HK-2 (cell line): ENCODE data around the gene SPANXC.
"Not testable (repeated sequence)": the region's sequence is repeated elsewhere in the genome, so short reads cannot be mapped to it uniquely, and the experiment has no call there.

Experiments
- DNase-seq: peaks from one replicate; pipeline ENCODE4 v3.0.0-alpha.2; 2018; ENCODE audit not compliant: unreplicated experiment

Gene SPANXC, protein sequence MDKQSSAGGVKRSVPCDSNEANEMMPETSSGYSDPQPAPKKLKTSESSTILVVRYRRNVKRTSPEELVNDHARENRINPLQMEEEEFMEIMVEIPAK

DNA sequence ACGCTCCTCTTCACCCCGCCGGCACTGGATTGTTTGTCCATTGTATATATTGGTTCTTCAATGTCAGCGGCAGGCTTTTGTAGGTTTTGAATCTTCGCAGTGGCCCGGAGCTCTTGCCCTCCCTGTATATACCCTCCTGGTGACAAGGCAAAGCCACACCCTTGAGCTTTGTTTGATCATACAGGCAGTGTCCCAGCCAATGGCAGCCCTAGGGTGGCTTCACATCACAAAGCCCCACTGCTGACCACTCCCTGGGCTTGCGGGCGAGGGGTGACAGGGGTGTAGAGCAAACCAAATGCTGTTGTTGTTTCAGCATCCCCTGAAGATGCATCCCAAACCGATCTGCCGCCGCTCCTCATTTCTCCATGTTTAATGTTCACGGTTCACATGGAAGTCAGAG lies at the start of gene SPANXC:
Gene SPANXC (minus strand): TSS at position 101 of the 400 bp plus-strand sequence. CDS start 60 bp downstream, at position 41.
- not testable (repeated sequence) for DNase-seq

DNA sequence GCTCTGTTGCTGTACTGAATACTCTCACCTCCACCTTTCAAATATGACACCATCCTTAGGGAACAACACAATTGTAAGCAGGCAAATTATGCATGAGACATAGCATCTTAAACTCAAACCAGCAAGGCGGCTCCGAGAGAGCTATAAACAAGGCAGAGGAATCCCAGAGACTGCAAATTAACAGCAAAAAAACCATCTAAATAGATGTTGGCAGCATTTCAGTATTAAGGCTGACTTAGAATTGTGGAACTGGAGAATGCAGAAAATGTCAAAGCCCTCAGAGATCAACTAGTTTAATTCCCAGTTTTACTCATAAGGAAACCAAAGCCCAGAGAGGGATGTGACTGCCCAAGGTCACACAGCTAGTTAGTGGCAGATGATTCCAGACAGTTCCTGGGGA lies 37.2 kb upstream of the SPANXC start:
- no peak for DNase-seq

DNA sequence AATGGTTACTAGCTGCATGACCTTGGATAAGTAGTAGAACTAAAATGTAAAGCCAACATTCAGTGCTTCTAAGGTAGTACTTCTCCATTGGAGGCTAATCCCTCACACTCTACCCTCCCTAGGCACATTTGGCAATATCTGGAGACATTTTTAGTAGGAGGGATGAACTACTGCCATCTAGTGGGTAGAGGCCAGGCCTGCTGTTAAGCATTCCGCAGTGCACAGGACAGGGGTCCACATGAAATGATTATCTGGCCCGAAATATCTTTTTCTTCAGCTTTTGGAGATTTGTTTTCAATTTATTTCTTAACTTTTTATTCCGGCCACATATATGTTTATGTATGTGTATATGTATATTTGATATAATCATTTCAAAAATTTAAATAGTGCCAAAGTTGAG lies 36.0 kb upstream of the SPANXC start:
- DNase-seq = peak; percentile 2

DNA sequence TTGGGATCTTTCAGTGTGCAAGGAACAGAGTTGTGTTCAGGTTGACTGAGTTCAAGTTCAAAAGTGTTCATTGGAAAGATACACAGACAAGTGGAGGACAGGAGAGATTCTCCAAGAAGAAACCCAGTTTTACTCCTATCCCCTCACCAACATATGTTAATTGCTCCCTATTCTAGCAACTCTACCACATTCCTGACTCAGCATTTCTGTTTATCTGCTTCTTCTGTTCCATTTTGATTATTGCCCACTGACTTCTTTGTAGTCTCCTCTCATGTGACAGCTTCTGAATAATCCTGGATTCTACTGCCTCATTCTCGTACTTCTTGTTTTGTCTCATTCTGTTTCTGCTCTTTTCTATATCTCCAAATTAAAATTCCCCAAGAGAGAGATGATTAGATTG lies 15.8 kb upstream of the SPANXC start:
- DNase-seq = no peak

DNA sequence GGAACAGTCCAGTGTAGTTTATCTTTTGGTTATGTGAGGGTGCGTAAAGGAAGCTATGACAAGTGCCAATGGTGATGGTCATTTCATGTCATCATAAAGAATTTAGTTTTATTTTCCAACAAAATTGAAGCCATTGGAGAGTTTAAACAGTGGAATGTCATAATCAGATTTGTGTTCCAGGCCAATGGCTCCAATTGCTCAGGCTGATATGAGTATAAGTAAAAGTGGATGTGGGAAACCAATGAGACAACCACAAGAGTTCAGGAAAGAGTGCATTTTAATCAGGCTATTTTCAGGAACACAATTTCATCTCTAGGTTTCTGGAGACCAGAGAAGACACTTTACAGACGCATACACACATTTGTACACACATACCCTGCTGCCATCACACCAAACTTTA lies 20.7 kb downstream of the SPANXC start:
- DNase-seq = no peak

DNA sequence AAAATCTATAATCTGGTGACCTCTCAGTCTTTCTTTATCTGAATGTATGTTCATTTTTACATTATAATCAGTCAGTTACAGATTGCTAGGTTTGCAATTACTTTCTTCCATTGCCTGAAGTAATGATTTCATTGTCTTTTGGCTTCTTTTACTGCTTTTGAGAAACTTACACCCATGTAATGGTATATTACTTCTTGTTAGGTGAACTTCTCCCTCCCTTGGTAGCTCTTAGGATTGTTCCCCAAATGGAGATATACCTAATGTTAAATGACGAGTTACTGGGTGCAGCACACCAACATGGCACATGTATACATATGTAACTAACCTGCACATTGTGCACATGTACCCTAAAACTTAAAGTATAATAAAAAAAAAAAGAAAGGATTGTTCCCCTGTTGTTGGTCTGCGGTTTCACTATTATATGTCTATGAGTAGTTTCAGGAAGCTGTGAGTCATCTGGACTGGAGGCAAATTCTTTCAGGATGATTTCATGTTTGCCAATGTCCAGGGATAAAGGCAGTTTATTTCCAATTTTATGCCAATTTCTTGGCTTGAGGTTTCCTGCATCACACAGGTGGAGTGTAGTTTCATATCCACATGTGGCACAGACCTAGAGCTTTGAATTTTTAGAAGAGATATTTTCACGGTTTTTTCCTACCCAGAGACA lies 21.8 kb downstream of the SPANXC start:
- no peak for DNase-seq

DNA sequence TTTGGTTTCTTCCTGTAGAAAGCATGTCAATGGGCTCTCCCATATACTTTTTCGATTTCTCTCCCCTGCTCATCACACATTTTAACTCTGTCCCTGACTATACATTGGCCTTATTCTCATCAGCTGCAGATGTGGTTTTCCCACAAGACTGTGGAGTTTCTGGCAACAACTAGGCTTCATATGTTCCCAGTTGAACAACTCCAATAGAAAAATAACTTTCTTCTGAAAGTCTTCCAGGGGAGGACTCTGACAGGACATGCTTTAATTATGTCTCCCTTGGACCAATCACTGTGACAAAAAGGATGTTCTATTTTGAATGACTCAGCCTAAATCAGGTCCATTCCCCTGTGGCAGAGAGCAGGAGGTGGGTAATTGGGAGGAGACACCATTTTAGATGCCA lies 28.1 kb downstream of the SPANXC start:
- DNase-seq = no peak

DNA sequence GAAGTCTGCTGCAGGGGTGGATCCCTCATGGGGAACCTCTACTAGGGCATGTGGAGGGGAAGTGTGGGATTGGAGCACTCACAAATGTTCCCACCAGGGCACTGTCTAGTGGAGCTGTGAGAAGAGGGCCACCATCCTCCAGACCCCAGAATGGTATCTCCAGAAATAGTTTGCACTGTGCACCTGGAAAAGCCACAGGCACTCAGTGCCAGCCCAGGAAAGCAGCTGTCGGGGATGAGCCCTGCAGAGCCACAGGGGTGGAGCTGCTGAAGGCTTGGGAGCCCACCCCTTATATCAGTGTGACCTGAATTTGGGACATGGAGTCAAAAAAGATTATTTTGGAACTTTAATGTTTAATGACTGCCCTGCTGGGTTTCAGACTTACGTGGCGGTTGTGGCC lies 40.4 kb downstream of the SPANXC start:
- DNase-seq = no peak
